GM21447 (cell line): ENCODE results near the gene TBC1D16.

ENCODE experiments used
- ATAC-seq: cut with Tn5 transposase; IDR thresholded peaks from one replicate; pipeline ENCODE4 v1.9.1; 2021; ENCODE audit not compliant: unreplicated experiment

TBC1D16 gene

GRCh38 chr17:79990051-79990592, 45.5 kb downstream of the TBC1D16 start:
- no peak for ATAC-seq

- ATAC-seq: no peak
Observed at GRCh38 chr17:79989106-79989835, 46.4 kb downstream of the TBC1D16 start.

- no peak for ATAC-seq
Observed at GRCh38 chr17:79988185-79988971, 47.3 kb downstream of the TBC1D16 start.

DNA sequence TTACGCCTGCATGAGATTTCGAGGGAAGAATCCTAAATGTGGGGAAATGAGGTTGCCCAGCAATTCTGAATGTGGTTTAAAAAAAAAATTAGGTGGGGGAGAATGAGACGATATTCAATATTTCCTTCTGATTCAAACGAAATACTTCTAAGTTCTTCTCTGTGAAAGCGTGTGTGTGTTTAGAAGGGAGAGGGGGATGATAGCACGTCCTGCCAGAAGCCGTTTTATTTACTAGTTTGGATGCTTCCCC, 47.8 kb downstream of the TBC1D16 start:
- no peak for ATAC-seq

GRCh38 chr17:79987187-79987934, 48.3 kb downstream of the TBC1D16 start:
- no peak for ATAC-seq

GRCh38 chr17:79986411-79987186, 49.1 kb downstream of the TBC1D16 start:
- no peak for ATAC-seq

DNA sequence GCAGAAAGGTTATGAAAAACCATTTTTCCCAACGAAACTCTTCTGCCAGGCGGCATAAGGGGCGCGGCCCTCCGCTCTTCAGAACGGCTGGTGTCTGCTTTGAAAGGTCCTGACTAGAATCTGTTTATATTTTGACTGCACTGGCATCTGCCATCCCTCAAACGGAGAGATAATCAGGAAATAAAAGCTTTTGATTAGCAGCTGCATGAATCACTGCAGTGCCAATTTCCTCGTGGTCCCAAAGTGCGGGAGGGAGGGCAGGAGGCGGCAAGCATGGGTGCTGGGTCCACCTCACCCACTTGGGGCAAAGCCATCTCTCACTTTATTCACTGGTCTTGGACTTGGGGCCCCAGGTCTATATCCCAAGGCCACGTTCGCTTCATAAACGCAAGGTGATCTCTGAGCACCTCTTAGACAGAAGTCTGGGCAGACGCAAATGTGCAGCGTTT, 49.7 kb downstream of the TBC1D16 start:
- no peak for ATAC-seq

- ATAC-seq: no peak
Observed at GRCh38 chr17:79985361-79985942, 50.2 kb downstream of the TBC1D16 start.

DNA sequence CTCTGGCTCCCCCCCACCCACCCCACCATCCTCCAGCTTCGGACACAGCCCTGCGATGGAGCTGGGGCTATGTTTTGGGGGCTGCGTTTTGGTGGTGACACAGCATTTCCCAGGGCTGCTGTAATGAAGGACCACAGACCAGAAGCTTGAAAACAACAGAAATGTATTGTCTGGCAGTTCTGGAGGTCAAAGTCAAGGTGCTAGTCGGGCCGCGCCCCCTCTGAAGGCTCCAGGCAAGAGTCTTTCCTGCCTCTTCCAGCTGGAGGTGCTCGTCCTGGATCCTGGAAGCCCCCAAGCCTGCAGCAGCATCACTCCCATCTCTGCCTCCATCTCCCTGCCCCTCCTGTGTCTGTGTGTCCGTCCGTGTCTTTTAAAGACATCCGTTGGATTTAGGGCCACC, 50.8 kb downstream of the TBC1D16 start:
- ATAC-seq: no peak

DNA sequence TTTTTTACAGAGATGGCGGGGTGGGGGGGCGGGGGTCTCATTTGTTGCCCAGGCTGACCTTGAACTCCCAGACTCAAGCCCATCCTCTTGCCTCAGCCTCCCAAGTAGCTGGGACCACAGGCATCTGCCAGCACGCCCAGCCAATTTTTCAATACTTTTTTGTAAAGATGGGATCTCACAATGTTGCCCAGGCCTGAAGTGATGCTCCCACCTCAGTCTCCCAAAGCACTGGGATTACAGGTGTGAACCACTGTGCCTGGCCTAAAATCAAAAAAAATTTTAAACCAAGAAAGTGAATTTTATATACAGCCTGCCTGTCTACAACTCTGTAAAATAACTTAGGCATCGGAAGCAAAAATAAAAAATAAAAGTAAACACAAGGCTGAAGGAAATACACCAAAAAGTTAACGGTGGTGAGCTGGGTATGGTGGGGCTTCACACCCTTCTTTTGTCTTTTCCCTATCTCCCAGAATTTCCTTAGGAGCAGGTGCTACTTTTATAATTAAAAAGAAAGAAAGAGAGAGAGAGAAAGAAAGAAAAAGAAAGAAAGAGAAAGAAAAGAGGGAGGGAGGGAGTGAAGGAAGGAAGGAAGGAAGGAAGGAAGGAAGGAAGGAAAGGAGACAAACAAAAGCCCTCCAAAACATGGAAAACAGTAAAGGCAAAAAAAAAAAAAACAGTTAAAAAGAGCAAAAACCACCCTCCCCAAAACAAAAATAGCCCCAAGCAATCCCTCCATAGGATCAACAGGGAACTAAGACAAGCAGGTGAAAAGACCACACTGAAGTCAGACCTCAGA, 51.4 kb downstream of the TBC1D16 start:
- ATAC-seq: no peak

DNA sequence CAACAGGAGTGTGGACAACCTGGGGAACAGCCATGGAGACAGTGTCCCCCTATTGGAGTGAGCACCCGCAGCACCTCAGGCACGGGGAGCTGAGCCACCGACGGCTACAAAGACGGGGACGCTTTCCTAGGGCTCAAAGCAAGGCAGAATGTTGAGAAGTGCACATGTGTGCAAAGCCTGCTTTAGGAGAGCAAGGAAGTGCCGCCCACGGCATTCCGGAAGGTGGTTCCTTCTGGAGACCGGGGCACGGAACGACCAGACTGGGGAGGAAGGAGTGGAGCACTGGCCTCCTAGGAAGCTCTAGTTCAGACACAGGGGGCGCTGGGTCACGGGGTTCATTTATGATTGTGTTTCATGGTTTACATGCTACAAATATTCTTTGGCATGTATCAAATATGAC, 52.2 kb downstream of the TBC1D16 start:
- ATAC-seq: no peak

DNA sequence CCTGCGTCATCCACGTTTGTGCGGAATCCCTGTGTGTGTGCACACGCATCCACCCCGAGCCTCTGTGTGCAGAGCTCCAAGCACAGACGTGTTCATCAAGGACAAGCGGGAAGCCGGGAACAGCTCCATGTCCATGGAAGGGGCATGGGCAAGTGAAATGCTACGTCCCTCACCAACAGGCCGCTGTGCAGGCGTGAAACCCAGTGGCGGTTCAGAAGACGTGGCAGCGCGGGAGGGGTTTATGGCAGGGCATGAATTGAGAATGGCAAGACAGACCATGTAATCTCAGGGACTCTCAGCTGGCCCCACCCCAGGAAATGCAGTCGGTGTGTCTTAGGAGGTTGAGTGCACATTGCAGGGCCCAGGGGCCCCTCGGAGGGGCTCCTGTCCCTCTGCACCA, 52.7 kb downstream of the TBC1D16 start:
- ATAC-seq: no peak

GRCh38 chr17:79981661-79982101, 54.0 kb downstream of the TBC1D16 start:
- no peak for ATAC-seq

DNA sequence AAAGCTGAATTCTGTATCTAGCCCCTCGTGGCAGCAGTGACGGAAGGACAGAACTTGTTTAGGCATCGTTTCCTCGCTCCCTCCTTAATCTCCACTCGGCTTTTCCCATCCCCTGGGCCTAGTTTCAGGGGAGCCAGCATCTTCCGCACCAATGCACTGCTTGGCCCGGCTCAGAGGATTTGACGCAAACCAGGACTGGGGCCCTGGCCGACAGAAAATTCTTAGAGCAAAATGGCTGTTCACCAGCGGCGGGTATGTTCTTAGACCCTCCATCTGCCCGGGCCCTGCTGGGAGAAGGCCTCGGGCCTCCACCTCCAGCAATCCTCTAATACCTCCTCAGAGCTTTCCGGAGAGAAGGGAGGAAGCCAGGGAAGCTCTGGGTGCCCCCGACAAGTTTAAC, 54.6 kb downstream of the TBC1D16 start:
- ATAC-seq: no peak

GRCh38 chr17:79980246-79981043, 55.2 kb downstream of the TBC1D16 start:
- no peak for ATAC-seq

DNA sequence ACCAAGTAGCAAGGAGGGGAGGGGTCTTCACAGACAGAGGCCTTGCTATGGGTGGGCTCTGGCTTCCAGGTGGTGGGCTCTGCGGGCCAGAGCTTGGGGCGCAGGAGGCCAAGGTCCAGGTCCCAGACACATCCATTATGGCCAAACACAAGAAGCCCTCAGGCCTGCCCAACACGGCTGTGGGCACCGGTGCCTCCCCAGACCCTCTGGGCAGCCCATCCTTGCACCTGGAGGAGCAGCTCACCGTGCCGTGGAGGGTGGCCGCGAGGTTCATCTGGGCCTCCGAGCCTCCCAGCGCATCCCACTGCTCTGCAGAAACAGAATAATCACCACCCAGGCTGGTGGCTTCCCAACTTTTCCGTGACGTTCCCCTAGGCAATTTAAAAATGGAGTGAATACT, 55.9 kb downstream of the TBC1D16 start:
- no peak for ATAC-seq

DNA sequence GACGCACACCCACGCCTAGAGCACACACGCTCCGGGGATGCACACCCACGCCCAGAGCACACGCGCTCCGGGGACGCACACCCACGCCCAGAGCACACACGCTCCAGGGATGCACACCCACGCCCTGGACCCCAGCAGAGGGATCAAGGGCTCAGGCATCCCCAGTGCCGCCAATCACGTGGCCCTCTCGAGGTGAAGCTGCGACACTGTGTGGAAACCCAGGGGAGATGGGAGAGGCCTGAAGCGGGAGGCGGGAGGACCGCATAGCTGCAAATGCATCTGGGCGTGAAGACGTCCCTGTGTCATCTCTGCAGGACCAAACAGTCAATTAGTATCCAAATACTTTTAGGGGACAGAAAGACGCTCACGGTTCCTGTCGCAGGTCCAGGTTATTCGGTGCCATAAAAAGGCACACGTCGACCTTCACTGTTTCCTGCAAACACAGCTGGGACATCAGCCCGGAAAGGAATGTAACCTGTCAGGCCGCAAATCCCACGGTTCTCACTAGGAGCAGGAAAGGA, 56.4 kb downstream of the TBC1D16 start:
- ATAC-seq: no peak

DNA sequence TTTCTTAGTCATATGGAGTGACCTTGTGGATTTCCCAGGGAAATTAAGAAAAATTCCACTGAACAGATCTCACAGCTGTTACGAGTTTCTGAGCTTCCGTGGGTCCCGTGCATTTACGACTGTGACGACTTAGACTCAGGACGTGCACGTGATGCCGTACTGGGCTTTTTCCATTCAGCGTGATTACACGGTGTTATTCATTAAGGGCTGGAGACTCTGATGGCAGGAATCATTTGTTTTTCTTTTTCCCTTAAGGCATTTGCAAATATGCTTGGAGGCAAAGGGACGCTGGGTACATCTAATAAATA, 57.2 kb downstream of the TBC1D16 start:
- no peak for ATAC-seq
